SK-N-SH (cell line): ENCODE measurements around the gene FAT1. TPM values are rescaled to one million over a fixed set of nuclear protein-coding genes. Genes with fewer than 3 reads are reported as not detected.

Experiments used
- CTCF ChIA-PET: fragments of 300-600, 350-600 bp; formaldehyde crosslinking; extraction: SDS; loops from one replicate; lab custom pipeline; 2021; lab: Yijun Ruan, JAX
- POLR2A ChIA-PET: fragments of 350-600 bp; sonication (Branson Sonifier 250); formaldehyde crosslinking; extraction: SDS; loops from one replicate; lab custom pipeline; 2020; ENCODE audit warnings: antibody characterized with exemption, inconsistent platforms; lab: Yijun Ruan, JAX
- DNase-seq: peaks from one replicate; pipeline ENCODE4 v3.0.0; 2012
- H2AFZ ChIP-seq: fragments of 200-600 bp; sonication (generic); 2 replicates; pipeline ENCODE4 v1.8.1; 2016; ENCODE audit warnings: antibody characterized with exemption, mild to moderate bottlenecking, low read depth
- H3F3A ChIP-seq: fragments of 200-600 bp; sonication (generic); replicated peaks from 2 replicates; pipeline ENCODE3; 2016; ENCODE audit warnings: antibody characterized with exemption, mild to moderate bottlenecking; ENCODE audit not compliant: insufficient read depth
- H3K27ac ChIP-seq, 2 experiments: fragments of 200-500 bp in 1 of 2; fragments of 200-600 bp in 1 of 2; sonication (Bioruptor generic) in 1 of 2; sonication (generic), shearing (Covaris generic) in 1 of 2; 2 replicates each; pipeline versions ENCODE4 v1.5.1 to v1.6.1; 2014 to 2016; ENCODE audit warnings: low read depth in 2 of 2, inconsistent platforms in 1 of 2, low read length in 1 of 2, mild to moderate bottlenecking in 1 of 2, mixed read lengths in 1 of 2
- H3K27me3 ChIP-seq: fragments of 200-600 bp; sonication (generic), shearing (Covaris generic); 2 replicates; pipeline ENCODE4 v1.6.1; 2016; ENCODE audit warnings: mixed run types; ENCODE audit not compliant: insufficient read depth
- H3K36me3 ChIP-seq, 2 experiments: fragments of 200-500 bp in 1 of 2; fragments of 200-600 bp in 1 of 2; sonication (Bioruptor generic) in 1 of 2; sonication (generic) in 1 of 2; replicated peaks in 1 of 2; 2 replicates each; pipeline versions ENCODE3 to v1.5.1; 2014 to 2016; ENCODE audit warnings: low read length in 1 of 2, mild to moderate bottlenecking in 1 of 2; ENCODE audit not compliant: insufficient read depth in 2 of 2, control insufficient read depth in 1 of 2
- H3K4me1 ChIP-seq, 2 experiments: fragments of 200-500 bp in 1 of 2; fragments of 200-600 bp in 1 of 2; sonication (Bioruptor generic) in 1 of 2; sonication (generic), shearing (Covaris generic) in 1 of 2; 2 replicates each; pipeline versions ENCODE4 v1.5.1 to v1.6.1; 2014 to 2016; ENCODE audit warnings: low read depth in 1 of 2, low read length in 1 of 2, mixed run types in 1 of 2; ENCODE audit not compliant: insufficient read depth in 2 of 2, control insufficient read depth in 1 of 2
- H3K4me2 ChIP-seq: fragments of 200-600 bp; sonication (generic), shearing (Covaris generic); 2 replicates; pipeline ENCODE4 v1.6.1; 2017; ENCODE audit warnings: mixed run types
- H3K4me3 ChIP-seq, 2 experiments: fragments of 200-500 bp in 1 of 2; fragments of 200-600 bp in 1 of 2; sonication (Bioruptor generic) in 1 of 2; sonication (generic), shearing (Covaris generic) in 1 of 2; 2 replicates each; pipeline versions ENCODE4 v1.5.1 to v1.8.1; 2014 to 2016; ENCODE audit warnings: low read depth in 2 of 2, inconsistent platforms in 1 of 2, low read length in 1 of 2, mild to moderate bottlenecking in 1 of 2, mixed read lengths in 1 of 2, moderate library complexity in 1 of 2
- H3K79me2 ChIP-seq: fragments of 200-600 bp; sonication (generic); 2 replicates; pipeline ENCODE4 v1.8.1; 2017; ENCODE audit warnings: mild to moderate bottlenecking; ENCODE audit not compliant: insufficient read depth
- H3K9ac ChIP-seq: fragments of 200-600 bp; sonication (generic); 2 replicates; pipeline ENCODE4 v1.6.1; 2017; ENCODE audit warnings: mixed run types
- H3K9me2 ChIP-seq: fragments of 200-600 bp; sonication (generic); 2 replicates; pipeline ENCODE4 v1.6.1; 2017; ENCODE audit warnings: mixed run types
- H3K9me3 ChIP-seq: fragments of 200-600 bp; sonication (generic); 2 replicates; pipeline ENCODE4 v1.6.1; 2017; ENCODE audit warnings: mixed run types, mild to moderate bottlenecking, moderate library complexity
- H4K20me1 ChIP-seq: fragments of 200-600 bp; sonication (generic); 2 replicates; pipeline ENCODE4 v1.6.1; 2017; ENCODE audit warnings: mild to moderate bottlenecking, mixed run types; ENCODE audit not compliant: insufficient read depth
- ELF1 ChIP-seq: IDR thresholded peaks from 2 replicates; pipeline ENCODE4 v1.4.0; 2012
- FOSL2 ChIP-seq: IDR thresholded peaks from 2 replicates; pipeline ENCODE4 v1.4.0; 2012; ENCODE audit warnings: low read depth, mild to moderate bottlenecking, moderate library complexity, borderline replicate concordance
- FOXM1 ChIP-seq: IDR thresholded peaks from 2 replicates; pipeline ENCODE4 v1.4.0; 2012; ENCODE audit warnings: low read depth, mild to moderate bottlenecking
- JUND ChIP-seq: IDR thresholded peaks from 2 replicates; pipeline ENCODE4 v1.4.0; 2012
- MXI1 ChIP-seq: IDR thresholded peaks from 2 replicates; pipeline ENCODE4 v1.6.1; 2012; ENCODE audit warnings: mild to moderate bottlenecking, low read depth, low read length, improper control_type of control experiment
- POLR2AphosphoS5 ChIP-seq: IDR thresholded peaks from 2 replicates; pipeline ENCODE4 v1.6.1; 2012; ENCODE audit warnings: low read depth, low read length
- RAD21 ChIP-seq: IDR thresholded peaks from 2 replicates; pipeline ENCODE4 v1.6.1; 2012; ENCODE audit warnings: mild to moderate bottlenecking, low read length
- RCOR1 ChIP-seq: fragments of 150-350 bp; IDR thresholded peaks from 2 replicates; pipeline ENCODE4 v1.6.1; 2017; ENCODE audit warnings: antibody characterized with exemption, low read length
- SIN3A ChIP-seq: IDR thresholded peaks from 2 replicates; pipeline ENCODE4 v1.6.1; 2012; ENCODE audit warnings: low read depth, mild to moderate bottlenecking, low read length, moderate library complexity, borderline replicate concordance
- SMC3 ChIP-seq: IDR thresholded peaks from 2 replicates; pipeline ENCODE4 v1.6.1; 2012; ENCODE audit warnings: low read depth, low read length, improper control_type of control experiment
- TAF1 ChIP-seq: IDR thresholded peaks from 2 replicates; pipeline ENCODE4 v1.6.1; 2012; ENCODE audit warnings: low read depth, mild to moderate bottlenecking, low read length, moderate library complexity, borderline replicate concordance
- TCF12 ChIP-seq: IDR thresholded peaks from 2 replicates; pipeline ENCODE4 v1.4.0; 2012
- WGBS: methylation state at CpG from one replicate; pipeline ENCODE4 v1.1.6; 2017; ENCODE audit warnings: low lambda C conversion rate; 5-methylcytosine and 5-hydroxymethylcytosine counted together
- polyA plus RNA-seq, 3 experiments: library from polyadenylated mRNA; depleted of rRNA; stranded (reverse); fragments of >200 nt; gene quantifications; 2 replicates each; pipeline ENCODE4 v1.2.3, GENCODE V29; 2012
- TF ChIP-seq, protein P1 (sequence below): IDR thresholded peaks from 2 replicates; pipeline ENCODE4 v1.4.0; 2012; ENCODE audit warnings: low read depth, borderline replicate concordance
- TF ChIP-seq, protein P2 (sequence below): fragments of 200-600 bp; sonication (generic); IDR thresholded peaks from 2 replicates; pipeline ENCODE4 v1.6.1; 2017; ENCODE audit warnings: antibody characterized with exemption, mild to moderate bottlenecking, moderate library complexity

FAT1 gene
- polyA plus RNA-seq, 1 of the 3 experiments (the other 2 are of a cell fraction) = 41.3 TPM

GRCh38 chr4:186596850-186597390 lies 126.7 kb downstream of the FAT1 start:
- Histone ChIP-seq H4K20me1 (no peaks in the 10 kb centered on the region), H3K4me2 (no peak overlapping the region), H3K9me3 (no peaks in the 10 kb centered on the region), H3K27me3 (peaks cover 6% of the 10 kb centered on the region; the same call in 1 of the 2 replicates), H3K4me3 (no peak overlapping the region), H3F3A (no peaks in the 10 kb centered on the region), H2AFZ (no peak overlapping the region), H3K9me2 (no peaks in the 10 kb centered on the region), H3K27ac (no peak overlapping the region), H3K4me1 (no peaks in the 10 kb centered on the region), H3K79me2 (no peaks in the 10 kb centered on the region), H3K36me3 (peaks cover 15% of the 10 kb centered on the region in 2 experiments), H3K9ac (no peak overlapping the region)
- TF ChIP-seq FOSL2 = no peak
- TF ChIP-seq, protein P1, sequence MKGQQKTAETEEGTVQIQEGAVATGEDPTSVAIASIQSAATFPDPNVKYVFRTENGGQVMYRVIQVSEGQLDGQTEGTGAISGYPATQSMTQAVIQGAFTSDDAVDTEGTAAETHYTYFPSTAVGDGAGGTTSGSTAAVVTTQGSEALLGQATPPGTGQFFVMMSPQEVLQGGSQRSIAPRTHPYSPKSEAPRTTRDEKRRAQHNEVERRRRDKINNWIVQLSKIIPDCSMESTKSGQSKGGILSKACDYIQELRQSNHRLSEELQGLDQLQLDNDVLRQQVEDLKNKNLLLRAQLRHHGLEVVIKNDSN = no peak
- TF ChIP-seq SMC3 = no peak
- TF ChIP-seq RCOR1 = no peak
- TF ChIP-seq JUND = no peak
- TF ChIP-seq, protein P2, sequence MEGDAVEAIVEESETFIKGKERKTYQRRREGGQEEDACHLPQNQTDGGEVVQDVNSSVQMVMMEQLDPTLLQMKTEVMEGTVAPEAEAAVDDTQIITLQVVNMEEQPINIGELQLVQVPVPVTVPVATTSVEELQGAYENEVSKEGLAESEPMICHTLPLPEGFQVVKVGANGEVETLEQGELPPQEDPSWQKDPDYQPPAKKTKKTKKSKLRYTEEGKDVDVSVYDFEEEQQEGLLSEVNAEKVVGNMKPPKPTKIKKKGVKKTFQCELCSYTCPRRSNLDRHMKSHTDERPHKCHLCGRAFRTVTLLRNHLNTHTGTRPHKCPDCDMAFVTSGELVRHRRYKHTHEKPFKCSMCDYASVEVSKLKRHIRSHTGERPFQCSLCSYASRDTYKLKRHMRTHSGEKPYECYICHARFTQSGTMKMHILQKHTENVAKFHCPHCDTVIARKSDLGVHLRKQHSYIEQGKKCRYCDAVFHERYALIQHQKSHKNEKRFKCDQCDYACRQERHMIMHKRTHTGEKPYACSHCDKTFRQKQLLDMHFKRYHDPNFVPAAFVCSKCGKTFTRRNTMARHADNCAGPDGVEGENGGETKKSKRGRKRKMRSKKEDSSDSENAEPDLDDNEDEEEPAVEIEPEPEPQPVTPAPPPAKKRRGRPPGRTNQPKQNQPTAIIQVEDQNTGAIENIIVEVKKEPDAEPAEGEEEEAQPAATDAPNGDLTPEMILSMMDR = no peak
- no peak for TF ChIP-seq TCF12
- WGBS = 71% methylated on average over 23 of the region's 23 CpGs
- DNase-seq = no peak
- CTCF ChIA-PET = interaction anchor here (1.1 kb wide), 1 partner anchor 9 kb away, joined by 4 read pairs; no protein-coding TSS in a partner anchor
- POLR2A ChIA-PET = no interaction called here

DNA sequence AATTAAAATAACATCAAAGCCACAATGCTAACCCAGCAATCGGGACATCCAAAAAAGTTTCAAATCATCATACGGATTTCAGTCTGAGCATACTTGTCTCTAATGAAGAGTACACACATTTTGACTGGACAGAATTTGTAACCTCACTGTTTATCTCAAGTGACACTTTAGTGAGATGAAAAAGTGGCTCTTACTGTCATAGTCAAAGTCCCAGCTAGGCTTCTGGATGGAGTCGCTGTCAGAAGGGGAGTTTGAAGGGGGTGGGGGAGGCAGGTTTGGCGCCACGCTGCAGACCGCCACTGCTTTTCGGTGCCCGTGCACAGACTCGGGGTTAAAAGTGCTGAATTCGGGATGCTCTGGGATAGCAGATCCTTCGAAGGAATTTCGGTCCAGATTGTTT lies 127.3 kb downstream of the FAT1 start:
- H3F3A ChIP-seq = no peaks in the 10 kb centered on the region
- H3K9me3 ChIP-seq = no peaks in the 10 kb centered on the region
- no peaks in the 10 kb centered on the region for H3K79me2 ChIP-seq
- no peak overlapping the region for H3K4me3 ChIP-seq
- no peak for DNase-seq
- H3K4me1 ChIP-seq = no peaks in the 10 kb centered on the region
- no peaks in the 10 kb centered on the region for H3K9me2 ChIP-seq
- H3K27ac ChIP-seq = no peak overlapping the region
- no peaks in the 10 kb centered on the region for H4K20me1 ChIP-seq
- no peak for TF ChIP-seq MXI1
- no peak for TF ChIP-seq POLR2AphosphoS5
- TF ChIP-seq, protein P1 = no peak
- TF ChIP-seq RCOR1 = no peak
- TF ChIP-seq ELF1 = no peak
- no peak for TF ChIP-seq SIN3A
- no peak for TF ChIP-seq FOXM1
- no peak for TF ChIP-seq TAF1
- TF ChIP-seq RAD21 = no peak
- TF ChIP-seq, all 33 proteins: peak for 0
- Histone ChIP-seq H3K27me3 (peaks cover 6% of the 10 kb centered on the region; the same call in 1 of the 2 replicates), H2AFZ (no peak overlapping the region), H3K4me2 (no peak overlapping the region), H3K9ac (no peak overlapping the region), H3K36me3 (peaks cover 12 to 15% of the 10 kb centered on the region in 2 experiments)
- WGBS = 54% methylated on average over 7 of the region's 12 CpGs
- ChIA-PET CTCF (interaction anchor here (0.7 to 1.1 kb wide), 2 partner anchors 8 to 1957 kb away, joined by 3 to 4 read pairs; no protein-coding TSS in a partner anchor), POLR2A (no interaction called here)
